ENCODE data around the gene ZBP1.

DNA sequence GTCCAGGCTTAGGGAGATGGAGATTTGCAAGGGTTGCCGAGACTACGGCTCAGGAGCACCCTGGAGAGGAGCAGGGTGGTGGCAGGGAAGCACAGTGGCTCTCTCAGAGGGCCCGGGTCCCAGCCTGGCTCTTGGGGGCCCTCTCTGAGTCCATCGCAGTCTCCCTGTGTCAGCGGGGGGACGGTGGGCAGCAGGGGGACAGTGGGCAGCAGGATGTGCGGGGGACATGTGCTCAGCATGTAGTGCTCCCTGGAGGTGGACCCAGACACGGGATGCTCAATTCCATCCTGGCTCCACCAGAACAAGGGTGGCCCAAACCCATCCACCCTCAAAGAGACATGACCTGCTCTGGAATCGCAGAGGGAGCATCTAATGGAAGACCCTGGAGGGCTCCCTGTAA is 43.0 kb upstream of the ZBP1 start:
- TF ChIP-seq POLR2A (IDR thresholded peaks at IDR 0.05) (no peak), POLR2AphosphoS5 (IDR thresholded peaks at IDR 0.05) (no peak)
- TF ChIP-seq, protein P1, sequence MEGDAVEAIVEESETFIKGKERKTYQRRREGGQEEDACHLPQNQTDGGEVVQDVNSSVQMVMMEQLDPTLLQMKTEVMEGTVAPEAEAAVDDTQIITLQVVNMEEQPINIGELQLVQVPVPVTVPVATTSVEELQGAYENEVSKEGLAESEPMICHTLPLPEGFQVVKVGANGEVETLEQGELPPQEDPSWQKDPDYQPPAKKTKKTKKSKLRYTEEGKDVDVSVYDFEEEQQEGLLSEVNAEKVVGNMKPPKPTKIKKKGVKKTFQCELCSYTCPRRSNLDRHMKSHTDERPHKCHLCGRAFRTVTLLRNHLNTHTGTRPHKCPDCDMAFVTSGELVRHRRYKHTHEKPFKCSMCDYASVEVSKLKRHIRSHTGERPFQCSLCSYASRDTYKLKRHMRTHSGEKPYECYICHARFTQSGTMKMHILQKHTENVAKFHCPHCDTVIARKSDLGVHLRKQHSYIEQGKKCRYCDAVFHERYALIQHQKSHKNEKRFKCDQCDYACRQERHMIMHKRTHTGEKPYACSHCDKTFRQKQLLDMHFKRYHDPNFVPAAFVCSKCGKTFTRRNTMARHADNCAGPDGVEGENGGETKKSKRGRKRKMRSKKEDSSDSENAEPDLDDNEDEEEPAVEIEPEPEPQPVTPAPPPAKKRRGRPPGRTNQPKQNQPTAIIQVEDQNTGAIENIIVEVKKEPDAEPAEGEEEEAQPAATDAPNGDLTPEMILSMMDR (IDR thresholded peaks at IDR 0.05): no peak
